Mesodermal cell (in vitro differentiated cells): ENCODE data around the gene SHLD1.
"Not testable (repeated sequence)": the region's sequence is repeated elsewhere in the genome, so short reads cannot be mapped to it uniquely, and the experiment has no call there.

ENCODE experiments used
- H3K27ac ChIP-seq: 2 replicates; pipeline ENCODE4 v1.7.0; 2013; ENCODE audit warnings: mild to moderate bottlenecking, low read depth, low read length, moderate library complexity; ENCODE audit not compliant: severe bottlenecking
- H3K36me3 ChIP-seq: 2 replicates; pipeline ENCODE4 v1.7.1; 2013; ENCODE audit warnings: mild to moderate bottlenecking, low read length, moderate library complexity; ENCODE audit not compliant: control insufficient read depth, insufficient read depth
- H3K4me1 ChIP-seq: one replicate; pipeline ENCODE4 v1.7.1; 2013; ENCODE audit warnings: mild to moderate bottlenecking, low read length; ENCODE audit not compliant: insufficient read depth, control insufficient read depth, poor library complexity, severe bottlenecking
- H3K4me3 ChIP-seq: 2 replicates; pipeline ENCODE4 v1.7.0; 2013; ENCODE audit warnings: low read length, control low read depth, mild to moderate bottlenecking; ENCODE audit not compliant: insufficient read depth, poor library complexity, severe bottlenecking; ENCODE audit errors: extremely low read depth
- H3K9me3 ChIP-seq: 2 replicates; pipeline ENCODE4 v1.7.1; 2013; ENCODE audit warnings: mild to moderate bottlenecking, low read length, moderate library complexity; ENCODE audit not compliant: control insufficient read depth
- WGBS, 2 experiments: methylation state at CpG; one replicate each; pipeline ENCODE4 v1.1.5; 2013; ENCODE audit warnings: missing lambda C conversion rate in 2 of 2; ENCODE audit not compliant: insufficient coverage in 2 of 2; 5-methylcytosine and 5-hydroxymethylcytosine counted together

SHLD1 gene

GRCh38 chr20:5797165-5797564 is 47.0 kb downstream of the SHLD1 start:
- WGBS, 2 experiments = 80 to 100% methylated on average over 1 of the region's 1 CpG
- Histone ChIP-seq H3K4me1 (no peaks in the 10 kb centered on the region), H3K4me3 (no peak overlapping the region)

GRCh38 chr20:5797843-5798462 is 47.8 kb downstream of the SHLD1 start:
- Histone ChIP-seq H3K4me3 (no peak overlapping the region), H3K36me3 (no peaks in the 10 kb centered on the region), H3K4me1 (no peaks in the 10 kb centered on the region), H3K9me3 (no peaks in the 10 kb centered on the region), H3K27ac (no peak overlapping the region)
- WGBS, 2 experiments = 76 to 80% methylated on average over 5 to 7 of the region's 7 CpGs

More at GRCh38 chr20:5797165-5797564, 47.0 kb downstream of the SHLD1 start:
- Histone ChIP-seq H3K27ac (no peak overlapping the region), H3K9me3 (no peaks in the 10 kb centered on the region), H3K36me3 (no peaks in the 10 kb centered on the region)

- H3K27ac ChIP-seq, H3K36me3 ChIP-seq, H3K4me1 ChIP-seq, H3K9me3 ChIP-seq, H3K4me3 ChIP-seq: not testable (repeated sequence)
- WGBS, 2 experiments = 93 to 96% methylated on average over 5 to 8 of the region's 13 CpGs
Measured at GRCh38 chr20:5803754-5804303, 53.6 kb downstream of the SHLD1 start.

GRCh38 chr20:5806457-5807263 is 56.5 kb downstream of the SHLD1 start:
- no peaks in the 10 kb centered on the region for H3K36me3 ChIP-seq
- no peaks in the 10 kb centered on the region for H3K9me3 ChIP-seq
- H3K4me1 ChIP-seq = peaks cover 7% of the 10 kb centered on the region
- H3K4me3 ChIP-seq = no peak overlapping the region
- 90 to 97% methylated on average over 4 to 5 of the region's 7 CpGs for WGBS, 2 experiments
- no peak overlapping the region for H3K27ac ChIP-seq

- H3K4me3 ChIP-seq = no peak overlapping the region
- H3K4me1 ChIP-seq = peaks cover 7% of the 10 kb centered on the region
- H3K36me3 ChIP-seq = no peaks in the 10 kb centered on the region
- 80 to 86% methylated on average over 1 of the region's 3 CpGs for WGBS, 2 experiments
- no peak overlapping the region for H3K27ac ChIP-seq
- H3K9me3 ChIP-seq = no peaks in the 10 kb centered on the region
Measured at GRCh38 chr20:5807431-5807830, 57.2 kb downstream of the SHLD1 start.

- Histone ChIP-seq H3K4me3 (no peak overlapping the region), H3K27ac (no peak overlapping the region), H3K4me1 (peaks cover 7% of the 10 kb centered on the region), H3K36me3 (no peaks in the 10 kb centered on the region), H3K9me3 (no peaks in the 10 kb centered on the region)
- 100% methylated on average over 1 of the region's 2 CpGs for WGBS, 2 experiments
Measured at GRCh38 chr20:5808901-5809300, 58.7 kb downstream of the SHLD1 start.

GRCh38 chr20:5809495-5809894 is 59.3 kb downstream of the SHLD1 start:
- Histone ChIP-seq H3K27ac (no peak overlapping the region), H3K4me1 (peaks cover 6% of the 10 kb centered on the region), H3K36me3 (no peaks in the 10 kb centered on the region), H3K9me3 (no peaks in the 10 kb centered on the region), H3K4me3 (no peak overlapping the region)
- WGBS, 2 experiments = 80% methylated on average over 1 to 3 of the region's 5 CpGs

- Histone ChIP-seq H3K9me3 (no peaks in the 10 kb centered on the region), H3K4me1 (no peaks in the 10 kb centered on the region), H3K36me3 (no peaks in the 10 kb centered on the region), H3K4me3 (no peak overlapping the region), H3K27ac (no peak overlapping the region)
- WGBS, 2 experiments = 91 to 100% methylated on average over 1 to 4 of the region's 5 CpGs
Measured at GRCh38 chr20:5810800-5811422, 60.7 kb downstream of the SHLD1 start.

- Histone ChIP-seq H3K36me3 (no peaks in the 10 kb centered on the region), H3K4me3 (no peak overlapping the region), H3K27ac (no peak overlapping the region), H3K4me1 (no peaks in the 10 kb centered on the region), H3K9me3 (no peaks in the 10 kb centered on the region)
- WGBS, 2 experiments = 86% methylated on average over 1 of the region's 4 CpGs; no CpG with 5 or more reads in 1 of the 2 experiments
Measured at GRCh38 chr20:5811746-5812145, 61.5 kb downstream of the SHLD1 start.

GRCh38 chr20:5818346-5818681 is 68.1 kb downstream of the SHLD1 start:
- Histone ChIP-seq H3K27ac (no peak overlapping the region), H3K36me3 (no peaks in the 10 kb centered on the region), H3K9me3 (no peaks in the 10 kb centered on the region), H3K4me3 (no peak overlapping the region), H3K4me1 (peaks cover 11% of the 10 kb centered on the region)
- WGBS, 2 experiments = 86% methylated on average over 1 of the region's 1 CpG; no CpG with 5 or more reads in 1 of the 2 experiments
